Measurements from ENCODE around the gene METRN. TPM values are rescaled to one million over a fixed set of nuclear protein-coding genes. Genes with fewer than 3 reads are reported as not detected.

The METRN gene
- total RNA-seq, 1 donor from 2014 or later, result 85.7 TPM

DNA sequence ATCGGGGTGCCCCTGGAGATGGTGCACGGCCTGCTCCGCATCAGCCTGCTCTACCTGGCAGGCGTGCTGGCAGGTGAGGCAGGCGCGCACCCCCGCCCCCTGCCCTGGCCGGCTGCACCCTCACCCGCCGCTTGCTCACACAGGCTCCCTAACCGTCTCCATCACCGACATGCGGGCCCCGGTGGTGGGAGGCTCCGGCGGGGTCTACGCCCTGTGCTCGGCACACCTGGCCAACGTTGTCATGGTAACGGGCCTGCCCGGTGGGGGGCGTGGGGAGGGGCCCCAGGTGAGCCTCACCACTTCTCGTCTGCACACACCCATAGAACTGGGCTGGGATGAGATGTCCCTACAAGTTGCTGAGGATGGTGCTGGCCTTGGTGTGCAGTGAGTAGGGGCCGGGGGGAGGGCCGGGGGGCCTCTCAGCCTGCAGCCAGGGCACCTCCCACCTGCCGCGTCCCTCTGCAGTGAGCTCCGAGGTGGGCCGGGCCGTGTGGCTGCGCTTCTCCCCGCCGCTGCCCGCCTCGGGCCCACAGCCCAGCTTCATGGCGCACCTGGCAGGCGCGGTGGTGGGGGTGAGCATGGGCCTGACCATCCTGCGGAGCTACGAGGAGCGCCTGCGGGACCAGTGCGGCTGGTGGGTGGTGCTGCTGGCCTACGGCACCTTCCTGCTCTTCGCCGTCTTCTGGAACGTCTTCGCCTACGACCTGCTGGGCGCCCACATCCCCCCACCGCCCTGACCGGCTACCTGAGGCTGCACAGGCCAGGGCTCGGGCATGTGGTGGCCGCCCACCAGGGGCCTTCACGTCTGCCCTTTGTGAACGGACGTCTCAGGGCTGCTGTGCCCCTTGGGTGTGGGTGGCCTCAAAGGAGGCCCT, 37.4 kb upstream of the METRN start:
- no peak for DNase-seq (ENCODE audit: low spot score)

DNA sequence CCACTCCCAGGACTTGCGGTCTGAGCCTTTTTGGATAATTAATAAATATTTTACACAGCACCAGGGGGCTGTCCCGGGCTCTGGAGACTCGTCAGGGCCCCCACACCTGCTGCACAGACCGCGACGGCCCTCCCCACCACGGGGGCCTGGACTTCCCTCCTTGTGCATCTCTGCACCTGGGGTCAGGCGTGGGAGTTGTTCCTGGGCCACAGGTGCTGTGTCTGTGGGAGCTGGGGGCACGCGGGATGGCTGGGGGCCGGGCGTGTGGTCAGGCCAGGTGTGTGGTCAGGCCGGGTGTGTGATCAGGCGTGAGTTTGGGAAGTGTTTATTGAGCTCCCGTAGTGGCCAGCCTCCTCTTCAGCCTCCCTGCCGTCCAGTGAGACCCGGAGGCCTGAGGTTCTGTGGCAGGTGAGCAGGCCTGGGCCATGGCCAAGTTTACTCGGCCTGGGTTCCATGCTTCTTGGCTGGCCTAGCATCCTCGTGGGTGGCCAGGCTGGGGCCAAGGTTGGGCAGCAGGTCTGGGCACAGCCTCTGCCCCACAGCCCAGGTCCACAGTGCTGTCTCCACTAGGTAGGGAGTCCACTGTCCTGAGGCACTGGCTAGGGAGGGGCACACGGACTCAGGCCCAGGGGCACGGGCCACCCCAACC, 36.6 kb upstream of the METRN start:
- DNase-seq (ENCODE audit: low spot score), result no peak

DNA sequence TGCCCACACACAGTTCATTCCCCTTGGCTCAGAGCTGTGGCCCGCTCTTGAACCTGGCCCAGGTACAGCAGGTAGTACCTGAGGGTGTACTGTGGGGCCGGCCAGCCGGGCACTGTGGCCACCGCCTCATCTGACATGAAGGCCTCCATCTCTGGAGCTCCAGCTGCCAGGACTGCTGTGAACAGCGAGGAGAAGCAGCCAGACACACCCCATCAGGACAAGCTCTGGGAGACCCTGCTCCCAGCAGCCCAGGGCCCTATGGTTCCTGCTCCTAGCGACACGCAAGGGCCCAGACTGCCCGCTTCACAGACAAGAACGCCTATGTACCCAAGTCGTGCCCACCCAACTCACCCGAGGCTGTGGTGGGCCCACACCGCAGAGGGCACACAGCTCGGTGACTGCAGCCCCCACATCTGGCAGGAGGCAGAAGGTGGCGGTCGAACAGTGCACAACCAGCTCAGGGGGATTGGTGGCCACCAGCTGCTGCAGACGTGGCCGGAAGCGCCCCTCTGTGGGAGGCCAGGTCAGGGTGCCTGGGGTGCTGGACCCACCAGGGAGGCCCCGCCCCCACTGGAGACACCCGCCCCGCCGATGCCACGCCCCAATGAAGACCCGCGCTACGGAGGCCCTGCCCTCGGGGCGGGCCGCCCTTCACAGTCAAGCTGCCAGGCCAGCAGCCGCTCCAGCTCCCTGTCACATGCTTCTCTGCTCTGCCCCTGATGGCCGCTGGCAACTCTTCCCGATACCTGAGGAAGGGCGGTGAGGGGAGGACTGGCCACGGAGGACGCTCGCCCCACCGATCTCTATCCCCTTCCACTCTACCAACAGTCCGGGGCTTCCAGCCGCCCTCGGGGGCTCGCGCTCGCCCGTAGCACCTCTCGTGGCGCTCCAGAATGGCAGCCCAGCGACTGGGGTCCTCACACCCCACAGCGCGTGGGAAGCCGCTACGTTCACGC, 35.8 kb upstream of the METRN start:
- DNase-seq (ENCODE audit: low spot score), result peak; percentile 77

DNA sequence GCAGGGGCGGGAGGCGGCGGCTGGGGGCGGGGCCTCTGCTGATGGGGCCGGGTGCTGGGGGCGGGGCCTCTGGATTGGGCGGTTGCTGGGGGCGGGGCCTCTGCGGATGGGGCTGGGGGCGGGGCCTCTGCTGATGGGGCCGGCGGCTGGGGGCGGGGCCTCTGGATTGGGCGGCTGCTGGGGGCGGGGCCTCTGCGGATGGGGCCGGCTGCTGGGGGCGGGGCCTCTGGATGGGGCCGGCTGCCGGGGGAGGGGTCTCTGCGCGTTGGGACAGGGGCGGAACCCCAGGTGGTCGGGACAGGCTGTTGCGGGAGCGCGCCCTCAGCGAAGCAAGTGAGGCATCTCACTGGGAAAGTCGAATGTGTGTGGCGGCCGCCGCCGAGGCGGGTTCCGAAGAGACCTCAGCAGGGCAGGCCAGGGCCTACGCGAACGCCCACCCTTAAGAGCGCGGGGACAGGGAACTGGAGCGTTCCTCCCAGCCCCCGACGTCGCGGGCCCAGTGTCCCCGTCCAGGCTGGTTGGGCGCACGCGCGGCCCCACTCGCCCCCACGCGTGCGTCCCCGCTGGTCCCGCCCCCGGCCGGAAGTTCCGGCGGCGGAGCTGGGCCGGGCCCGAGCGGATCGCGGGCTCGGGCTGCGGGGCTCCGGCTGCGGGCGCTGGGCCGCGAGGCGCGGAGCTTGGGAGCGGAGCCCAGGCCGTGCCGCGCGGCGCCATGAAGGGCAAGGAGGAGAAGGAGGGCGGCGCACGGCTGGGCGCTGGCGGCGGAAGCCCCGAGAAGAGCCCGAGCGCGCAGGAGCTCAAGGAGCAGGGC, 34.9 kb upstream of the METRN start, which contains the start of gene STUB1:
STUB1 (plus strand) TSS at position 597 of the 811 bp plus-strand sequence; CDS start at position 713, 116 bp downstream.
- DNase-seq (ENCODE audit: low spot score), result peak; percentile 86

DNA sequence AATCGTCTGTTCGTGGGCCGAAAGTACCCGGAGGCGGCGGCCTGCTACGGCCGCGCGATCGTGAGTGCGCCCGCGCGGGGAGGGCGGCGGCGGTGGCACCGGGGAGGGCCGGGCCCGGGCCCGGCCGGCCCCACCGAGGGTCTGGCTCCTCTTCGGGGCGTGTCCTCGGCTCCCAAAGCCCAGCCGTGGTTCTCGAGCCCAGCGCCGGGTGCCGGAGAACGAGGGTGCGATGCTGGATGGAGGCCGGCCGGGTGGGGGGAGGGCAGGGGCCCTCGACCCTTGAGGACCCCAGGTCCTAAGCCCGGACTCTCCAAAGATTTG, 34.3 kb upstream of the METRN start:
- DNase-seq (ENCODE audit: low spot score), result no peak

DNA sequence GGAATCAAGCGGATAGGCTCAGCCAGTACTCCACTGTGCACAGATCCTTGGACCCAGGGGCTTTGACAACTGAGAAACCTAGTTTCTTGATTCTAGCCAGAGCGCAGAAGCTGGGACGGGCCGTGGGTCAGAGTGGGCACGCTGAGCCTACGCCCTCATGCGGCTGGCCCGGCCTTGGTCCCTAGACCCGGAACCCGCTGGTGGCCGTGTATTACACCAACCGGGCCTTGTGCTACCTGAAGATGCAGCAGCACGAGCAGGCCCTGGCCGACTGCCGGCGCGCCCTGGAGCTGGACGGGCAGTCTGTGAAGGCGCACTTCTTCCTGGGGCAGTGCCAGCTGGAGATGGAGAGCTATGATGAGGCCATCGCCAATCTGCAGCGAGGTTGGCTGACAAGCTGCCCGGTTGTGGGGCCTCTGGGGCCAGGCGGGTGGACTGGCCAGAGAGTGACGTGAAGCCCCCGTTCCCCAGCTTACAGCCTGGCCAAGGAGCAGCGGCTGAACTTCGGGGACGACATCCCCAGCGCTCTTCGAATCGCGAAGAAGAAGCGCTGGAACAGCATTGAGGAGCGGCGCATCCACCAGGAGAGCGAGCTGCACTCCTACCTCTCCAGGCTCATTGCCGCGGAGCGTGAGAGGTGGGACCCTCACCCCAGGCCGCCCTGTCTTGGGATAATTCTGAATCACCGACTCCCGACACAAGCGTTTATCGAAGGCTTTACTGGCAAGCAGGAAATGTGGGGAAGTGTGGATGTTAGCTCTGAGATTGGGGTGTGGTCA, 33.8 kb upstream of the METRN start:
- no peak for DNase-seq (ENCODE audit: low spot score)

DNA sequence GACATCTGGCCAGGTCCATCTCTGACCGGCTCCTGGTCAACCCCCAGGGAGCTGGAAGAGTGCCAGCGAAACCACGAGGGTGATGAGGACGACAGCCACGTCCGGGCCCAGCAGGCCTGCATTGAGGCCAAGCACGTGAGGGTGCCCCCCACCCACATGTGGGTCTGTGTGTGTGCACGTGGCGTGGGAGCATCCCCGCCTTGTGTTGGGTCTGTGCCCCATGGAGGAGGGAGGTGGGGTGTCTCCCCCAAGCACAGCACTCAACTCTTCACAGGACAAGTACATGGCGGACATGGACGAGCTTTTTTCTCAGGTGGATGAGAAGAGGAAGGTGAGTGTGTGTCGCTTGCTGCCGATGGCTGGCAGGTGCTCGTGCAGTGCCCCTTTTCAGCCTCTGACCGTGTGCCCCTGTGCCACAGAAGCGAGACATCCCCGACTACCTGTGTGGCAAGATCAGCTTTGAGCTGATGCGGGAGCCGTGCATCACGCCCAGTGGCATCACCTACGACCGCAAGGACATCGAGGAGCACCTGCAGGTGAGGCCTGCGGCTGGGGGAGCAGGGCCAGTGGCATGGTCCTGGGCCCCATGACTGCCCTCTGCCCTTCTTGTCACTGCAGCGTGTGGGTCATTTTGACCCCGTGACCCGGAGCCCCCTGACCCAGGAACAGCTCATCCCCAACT, 33.0 kb upstream of the METRN start:
- no peak for DNase-seq (ENCODE audit: low spot score)

DNA sequence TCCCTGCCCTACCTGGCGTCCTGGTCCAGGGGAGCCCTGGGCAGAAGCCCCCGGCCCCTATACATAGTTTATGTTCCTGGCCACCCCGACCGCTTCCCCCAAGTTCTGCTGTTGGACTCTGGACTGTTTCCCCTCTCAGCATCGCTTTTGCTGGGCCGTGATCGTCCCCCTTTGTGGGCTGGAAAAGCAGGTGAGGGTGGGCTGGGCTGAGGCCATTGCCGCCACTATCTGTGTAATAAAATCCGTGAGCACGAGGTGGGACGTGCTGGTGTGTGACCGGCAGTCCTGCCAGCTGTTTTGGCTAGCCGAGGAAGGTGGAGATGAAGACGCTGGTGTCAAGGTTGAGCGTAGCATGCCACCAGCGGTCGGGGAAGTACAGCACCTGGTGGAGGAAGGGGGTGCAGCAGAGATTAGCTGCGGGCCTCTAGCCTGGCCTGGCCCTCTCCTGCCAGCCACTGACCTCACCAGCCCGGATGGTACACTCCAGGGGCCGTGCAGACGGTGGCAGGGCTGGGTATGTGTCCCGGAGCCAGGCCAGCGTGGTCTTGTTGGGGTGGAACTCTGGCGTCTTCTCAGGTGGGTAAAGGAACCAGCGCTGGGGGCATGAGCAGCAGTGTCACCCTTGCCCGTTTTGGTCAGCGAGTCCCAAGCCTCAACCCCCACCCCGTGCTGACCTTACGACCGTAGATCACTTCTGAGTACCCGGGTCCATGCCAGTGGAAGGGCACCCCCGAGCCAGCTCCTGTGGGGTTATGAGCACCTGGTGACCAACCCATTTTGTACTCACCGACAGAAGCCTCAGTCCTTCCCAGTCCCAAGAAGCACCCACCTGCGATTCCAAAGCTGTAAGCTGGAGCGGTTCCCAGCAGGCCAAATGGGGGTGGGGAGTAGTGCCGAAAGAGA, 32.2 kb upstream of the METRN start:
- no peak for DNase-seq (ENCODE audit: low spot score)

DNA sequence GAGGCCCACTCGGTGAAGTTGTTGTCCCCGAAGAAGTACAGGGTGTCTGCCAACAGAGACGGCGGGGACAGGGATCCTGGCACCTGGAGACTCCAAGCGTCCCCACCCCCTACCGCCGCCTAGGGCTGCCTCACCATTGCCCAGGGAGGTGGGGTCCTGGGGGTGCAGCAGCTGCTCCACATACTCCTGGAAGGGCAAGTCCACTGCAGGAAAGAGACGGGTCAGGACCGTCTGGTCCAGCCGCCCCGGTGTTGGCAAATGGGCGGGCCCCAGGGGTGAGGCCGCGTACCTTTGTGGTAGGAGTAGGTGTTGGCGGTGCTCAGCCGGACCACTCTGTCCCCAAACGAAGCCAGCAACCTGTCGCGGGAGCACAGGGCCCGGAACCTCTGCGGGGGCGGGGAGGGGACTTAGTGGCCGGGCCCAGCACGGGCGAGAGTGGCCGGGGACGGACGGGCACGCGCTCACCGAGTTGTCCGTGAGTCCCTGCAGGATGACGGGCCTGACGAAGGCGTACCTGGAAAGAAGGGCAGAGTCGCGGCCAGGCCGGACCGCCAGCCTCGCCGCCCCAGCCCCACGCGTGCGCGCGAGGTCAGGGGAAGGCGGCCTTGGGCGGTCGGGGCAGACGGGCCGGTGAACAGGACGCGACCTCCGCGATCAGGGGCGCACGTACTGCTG, 31.4 kb upstream of the METRN start:
- DNase-seq (ENCODE audit: low spot score), result no peak

DNA sequence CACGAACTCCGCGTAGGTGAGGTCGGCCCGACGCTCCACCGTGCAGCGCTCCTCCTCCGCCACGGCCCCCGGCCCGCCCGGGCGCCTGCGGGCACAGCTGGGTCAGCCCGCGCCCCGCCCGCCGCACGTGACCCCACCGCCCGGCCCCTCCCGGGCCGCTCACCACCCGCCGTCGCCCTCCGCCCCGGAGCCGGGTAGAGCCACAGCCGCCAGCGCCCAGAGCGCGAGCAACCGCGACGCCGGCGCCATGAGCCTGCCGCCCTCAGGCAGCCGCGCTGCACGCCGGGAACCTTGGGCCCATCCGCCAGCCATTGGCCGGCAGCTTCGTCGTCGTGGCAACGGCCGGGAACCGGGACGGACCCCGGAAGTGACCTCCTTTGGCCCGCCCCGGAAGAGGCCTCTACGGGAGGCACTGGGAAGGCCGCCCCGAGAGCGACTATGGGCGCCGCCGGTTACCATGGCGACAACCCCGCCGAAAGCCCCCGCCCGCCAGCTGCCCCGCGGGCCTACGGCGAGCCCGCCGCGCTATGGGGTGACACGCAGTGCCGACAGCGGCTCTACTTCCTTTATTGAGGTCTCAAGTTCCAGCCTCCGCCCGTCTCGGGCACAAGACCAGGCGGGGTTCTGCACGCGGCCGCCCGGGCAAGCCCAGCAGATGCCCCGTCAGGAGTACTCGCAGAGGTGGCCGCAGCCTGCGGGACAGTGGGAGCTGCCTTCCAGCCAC, 30.7 kb upstream of the METRN start, which contains the start of gene JMJD8:
JMJD8 (minus strand) TSS at position 264 of the 724 bp plus-strand sequence; CDS start at position 249, 15 bp downstream.
- peak; percentile 97 for DNase-seq (ENCODE audit: low spot score)

DNA sequence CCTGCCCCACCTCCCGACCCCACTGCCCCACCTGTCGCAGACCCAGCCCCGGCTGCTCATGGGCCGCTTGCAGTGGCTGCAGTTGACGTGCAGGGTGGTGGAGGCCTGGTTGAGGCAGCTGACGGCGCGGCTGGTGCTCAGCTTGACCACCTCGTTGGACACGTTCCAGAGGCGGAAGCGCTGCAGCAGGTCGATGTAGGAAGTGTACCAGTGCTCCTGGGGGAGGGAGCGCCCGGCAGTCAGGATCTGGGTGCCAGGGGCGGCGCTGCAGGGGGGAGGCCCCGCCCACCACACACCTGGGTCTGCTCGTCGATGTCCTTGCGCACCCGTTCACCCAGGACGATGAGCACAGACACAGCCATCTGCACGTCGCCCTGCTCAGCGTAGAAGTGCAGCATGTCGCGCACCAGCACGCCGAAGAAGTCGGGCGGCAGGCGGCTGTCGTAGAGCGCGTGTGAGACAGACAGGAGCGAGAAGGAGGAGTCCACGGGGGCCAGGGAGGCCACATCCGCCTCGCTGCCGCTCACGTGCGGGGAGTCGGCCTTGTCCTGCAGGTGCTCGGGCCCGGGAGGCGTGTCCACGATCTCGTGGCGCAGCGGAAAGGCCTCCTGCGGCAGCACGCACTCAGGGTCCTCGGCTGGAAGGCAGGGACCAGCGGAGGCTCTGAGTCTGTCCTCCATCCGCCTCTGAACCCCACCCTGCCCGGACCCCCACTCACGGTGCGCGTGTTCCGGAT, 29.8 kb upstream of the METRN start:
- DNase-seq (ENCODE audit: low spot score), result no peak

DNA sequence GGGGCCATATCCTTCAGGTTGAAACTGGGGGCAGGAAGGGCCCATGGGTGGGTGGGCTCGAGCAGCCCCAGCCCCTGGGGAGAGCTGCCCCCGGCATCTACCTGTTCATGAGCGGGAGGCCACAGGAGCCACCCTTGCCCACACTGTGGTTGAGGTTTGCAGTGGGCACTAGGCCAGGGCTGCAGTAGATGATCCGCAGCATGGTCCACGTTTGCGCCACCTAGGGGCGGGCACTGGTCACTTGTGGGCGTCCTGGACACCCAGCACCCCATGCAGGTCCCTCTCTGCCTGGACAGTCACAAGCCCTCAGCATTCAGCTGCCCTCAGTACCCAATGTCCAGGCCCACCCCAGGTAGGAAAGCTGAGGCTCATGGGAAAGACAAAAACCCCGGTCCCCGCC, 29.0 kb upstream of the METRN start:
- no peak for DNase-seq (ENCODE audit: low spot score)

DNA sequence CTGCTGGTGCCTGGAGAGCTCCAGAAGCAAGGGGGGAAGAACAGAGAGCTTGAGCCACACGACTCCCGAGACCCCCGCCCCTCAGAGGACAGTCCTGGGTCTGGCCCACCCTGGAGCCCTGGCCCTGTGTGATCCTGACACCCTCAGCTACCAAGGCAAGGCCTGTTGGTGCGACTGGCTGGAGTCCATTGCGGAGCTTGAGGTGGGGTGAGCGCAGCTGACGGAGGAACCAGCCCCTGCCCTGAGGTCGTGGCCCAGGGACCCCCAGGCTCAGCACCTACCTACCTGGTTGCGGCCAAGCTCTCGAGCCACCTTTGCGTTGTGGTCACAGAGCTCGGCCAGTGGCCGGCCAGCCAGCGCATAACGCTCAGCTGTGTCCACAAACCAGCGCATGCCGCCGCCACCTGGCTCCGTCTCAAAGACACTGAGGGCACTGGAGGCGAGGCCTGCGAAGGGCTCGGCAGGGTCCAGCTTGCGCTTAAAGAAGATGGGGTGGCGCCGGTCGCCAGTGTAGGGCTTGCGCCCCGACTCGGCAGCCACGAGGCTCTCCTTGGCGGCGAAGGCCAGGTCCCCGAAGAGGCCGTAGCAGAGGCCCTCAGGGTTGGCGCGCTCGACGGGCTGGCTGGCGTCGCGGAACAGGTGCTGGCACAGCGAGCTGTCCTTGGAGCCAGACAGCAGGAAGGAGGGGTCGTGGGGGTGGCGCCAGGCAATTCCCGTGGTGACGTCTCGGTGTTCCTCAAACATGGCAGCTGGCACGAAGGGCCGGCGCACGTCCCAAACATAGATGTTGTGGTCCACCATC, 28.3 kb upstream of the METRN start:
- no peak for DNase-seq (ENCODE audit: low spot score)

DNA sequence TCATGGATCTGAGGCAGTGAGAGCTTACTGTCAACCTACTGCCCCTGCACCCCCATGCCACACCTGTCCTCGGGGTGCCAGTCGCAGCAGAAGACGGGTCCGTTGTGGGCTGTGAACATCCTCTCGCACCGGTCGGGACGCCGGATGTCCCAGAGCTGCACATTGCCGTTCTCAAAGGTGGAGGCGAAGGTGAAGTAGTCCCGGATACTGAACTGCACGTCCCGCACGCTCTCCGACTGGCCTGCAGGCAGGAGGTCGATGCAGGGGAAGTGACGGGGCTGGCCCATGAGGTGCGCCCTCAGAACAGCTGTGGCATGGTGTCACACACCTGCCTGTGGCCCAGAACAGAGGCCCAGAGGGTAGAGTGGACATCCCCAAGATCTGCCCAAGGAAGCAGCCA, 27.4 kb upstream of the METRN start:
- DNase-seq (ENCODE audit: low spot score), result no peak

DNA sequence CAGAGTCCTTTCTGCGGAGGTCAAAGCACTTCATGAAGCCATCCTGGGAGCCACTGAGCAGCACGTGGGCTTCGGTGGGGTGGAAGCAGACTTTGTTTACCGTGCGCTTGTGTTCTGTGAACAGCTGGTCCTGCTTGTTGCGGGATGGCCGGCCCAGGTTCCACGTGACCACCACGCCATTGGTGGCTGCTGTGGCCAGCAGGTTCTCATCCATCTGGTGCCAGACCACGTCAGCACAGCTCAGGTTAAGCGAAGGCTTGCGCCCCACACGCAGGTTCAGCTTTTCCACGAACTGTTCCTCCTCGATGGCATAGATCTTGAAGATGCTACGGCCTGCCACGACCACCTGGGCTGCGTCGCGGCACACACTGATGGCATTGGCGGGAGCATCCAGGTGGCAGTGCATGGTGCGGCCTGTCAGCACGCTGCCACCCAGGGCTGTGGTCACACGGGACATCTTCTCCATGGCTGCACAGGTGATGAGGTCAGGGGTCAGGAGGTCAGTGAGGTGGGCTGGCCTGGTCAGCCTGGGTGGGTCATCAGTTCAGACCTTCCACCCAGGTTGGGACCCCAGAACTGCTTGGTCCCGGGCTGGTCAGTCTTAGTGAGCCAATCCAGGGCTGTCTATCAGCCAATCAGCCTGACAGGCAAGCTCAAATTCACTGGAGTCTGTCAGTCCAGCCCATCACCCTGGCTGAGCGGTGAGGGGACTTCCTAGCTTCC, 25.6 kb upstream of the METRN start:
- no peak for DNase-seq (ENCODE audit: low spot score)

All from umbilical cord (tissue), 2 donors.